NCI-H2081 treated with DMSO at 0.1 percent for 48 hours (cell line): ENCODE data around the gene FAM3A.
"Not testable (repeated sequence)": the region's sequence is repeated elsewhere in the genome, so short reads cannot be mapped to it uniquely, and the experiment has no call there.

Source experiments
- DNase-seq: peaks from one replicate; lab custom pipeline; 2025; lab: John Stamatoyannopoulos, UW

FAM3A gene

DNA sequence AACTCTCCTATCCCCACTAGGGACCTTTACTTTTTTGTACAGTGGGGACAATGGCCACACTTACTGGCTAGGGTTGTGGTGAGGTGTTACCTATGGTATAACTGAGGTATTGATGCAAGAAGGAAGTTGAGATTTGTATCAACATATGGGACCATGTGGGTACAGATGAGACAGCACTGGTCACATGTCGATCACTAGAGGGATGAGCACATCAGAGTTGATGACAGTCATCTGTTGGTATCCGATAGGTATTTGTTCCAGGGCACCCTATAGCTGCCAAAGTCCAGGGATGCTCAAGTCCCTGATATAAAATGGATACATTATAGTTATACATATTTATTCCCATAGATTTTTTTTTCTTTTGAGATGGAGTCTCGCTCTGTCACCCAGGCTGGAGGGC, 13.0 kb downstream of the FAM3A start:
- DNase-seq: no peak

GRCh38 chrX:154502098-154502497, 13.9 kb downstream of the FAM3A start:
- DNase-seq: no peak

GRCh38 chrX:154501423-154501822, 14.6 kb downstream of the FAM3A start:
- DNase-seq: not testable (repeated sequence)

- not testable (repeated sequence) for DNase-seq
These were observed 19.4 kb downstream of the FAM3A start for GRCh38 chrX:154496591-154497137.

DNA sequence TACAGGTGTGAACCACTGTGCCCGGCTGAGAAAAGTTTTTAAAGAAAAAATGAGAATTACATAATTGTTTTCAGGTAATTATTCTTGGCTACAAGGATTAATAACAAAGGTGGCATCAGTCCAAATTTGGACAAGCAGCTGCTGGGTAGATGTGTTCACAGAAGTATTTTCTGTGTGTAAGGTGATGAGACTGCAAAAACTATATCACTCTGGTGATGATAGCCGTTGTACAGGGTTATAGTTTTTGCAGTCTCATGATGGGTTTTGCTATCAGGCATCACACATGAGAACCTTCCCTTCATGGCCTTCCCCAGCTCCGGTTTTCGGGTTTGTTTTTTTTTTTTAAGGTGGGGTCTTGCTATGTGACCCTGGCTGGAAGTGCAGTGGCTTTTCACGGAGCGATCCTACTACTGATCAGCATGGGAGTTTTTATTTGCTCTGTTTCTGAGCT, 20.5 kb downstream of the FAM3A start:
- DNase-seq: no peak

DNA sequence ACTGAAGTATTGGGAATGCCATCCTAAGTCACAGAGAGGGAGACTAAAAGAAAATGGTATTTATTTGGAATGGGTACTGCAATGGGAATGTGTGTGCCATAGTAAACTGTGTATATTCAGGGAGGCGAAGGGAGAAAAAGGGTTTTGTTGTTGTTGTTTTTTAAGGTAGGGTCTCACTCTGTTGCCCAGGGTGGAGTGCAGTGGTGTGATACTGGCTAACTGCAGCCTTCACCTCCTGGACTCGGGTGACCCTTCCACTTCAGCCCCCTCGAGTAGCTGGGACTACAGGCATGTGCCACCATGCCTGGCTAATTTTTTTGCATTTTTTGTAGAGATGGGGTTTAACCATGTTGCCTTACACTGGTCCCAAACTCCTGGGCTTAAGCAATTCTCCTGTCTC, 21.3 kb downstream of the FAM3A start:
- no peak for DNase-seq

- DNase-seq: peak; percentile 24
These were observed 25.5 kb downstream of the FAM3A start, which contains the start of gene SLC10A3 for GRCh38 chrX:154490414-154491083. Gene SLC10A3 (minus strand): TSS chrX:154490629. CDS start chrX:154488940, 1,689 bp downstream.

DNA sequence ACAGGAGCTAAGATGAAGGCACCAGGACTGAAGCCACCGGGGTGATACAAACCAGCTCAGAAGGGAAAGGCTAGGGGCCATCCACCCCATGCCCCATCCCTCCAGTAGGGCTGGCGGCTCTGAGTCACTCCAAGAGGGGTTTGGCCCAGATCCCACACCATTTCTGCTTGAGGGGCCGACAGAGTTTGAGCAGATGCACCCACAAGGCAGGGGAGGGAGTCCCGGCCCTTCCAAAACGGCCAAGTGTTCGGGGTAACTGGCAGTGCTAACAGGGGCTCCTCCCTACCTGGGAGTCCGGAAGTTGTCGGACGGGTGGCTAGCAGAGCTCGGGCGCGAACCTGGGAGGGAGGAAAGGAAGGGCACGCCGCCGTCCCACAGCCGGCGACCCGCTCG, 26.0 kb downstream of the FAM3A start:
- DNase-seq: no peak

DNA sequence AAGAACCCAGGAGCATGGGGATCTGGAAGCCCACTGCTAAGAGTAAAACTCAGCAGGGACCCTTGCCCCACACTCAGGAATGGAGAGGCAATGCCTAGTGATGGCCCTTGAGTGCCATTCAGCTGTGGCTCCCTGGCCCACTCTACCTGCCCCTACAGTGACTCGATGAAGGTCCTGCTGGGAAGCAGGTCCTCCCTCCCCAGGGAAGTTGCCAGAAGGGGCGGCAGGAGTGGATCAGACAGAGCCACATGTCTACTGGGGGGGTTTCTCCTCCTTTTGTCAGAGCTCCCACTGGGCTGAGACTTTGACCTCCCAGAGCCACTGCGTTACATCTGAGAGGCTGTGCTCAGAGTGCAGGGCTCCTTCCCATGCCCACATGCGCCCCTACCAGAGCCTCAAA, 26.9 kb downstream of the FAM3A start:
- DNase-seq: no peak

GRCh38 chrX:154488336-154489075, 27.5 kb downstream of the FAM3A start:
- DNase-seq: no peak

- DNase-seq: no peak
These were observed 28.3 kb downstream of the FAM3A start for GRCh38 chrX:154487518-154488290.

DNA sequence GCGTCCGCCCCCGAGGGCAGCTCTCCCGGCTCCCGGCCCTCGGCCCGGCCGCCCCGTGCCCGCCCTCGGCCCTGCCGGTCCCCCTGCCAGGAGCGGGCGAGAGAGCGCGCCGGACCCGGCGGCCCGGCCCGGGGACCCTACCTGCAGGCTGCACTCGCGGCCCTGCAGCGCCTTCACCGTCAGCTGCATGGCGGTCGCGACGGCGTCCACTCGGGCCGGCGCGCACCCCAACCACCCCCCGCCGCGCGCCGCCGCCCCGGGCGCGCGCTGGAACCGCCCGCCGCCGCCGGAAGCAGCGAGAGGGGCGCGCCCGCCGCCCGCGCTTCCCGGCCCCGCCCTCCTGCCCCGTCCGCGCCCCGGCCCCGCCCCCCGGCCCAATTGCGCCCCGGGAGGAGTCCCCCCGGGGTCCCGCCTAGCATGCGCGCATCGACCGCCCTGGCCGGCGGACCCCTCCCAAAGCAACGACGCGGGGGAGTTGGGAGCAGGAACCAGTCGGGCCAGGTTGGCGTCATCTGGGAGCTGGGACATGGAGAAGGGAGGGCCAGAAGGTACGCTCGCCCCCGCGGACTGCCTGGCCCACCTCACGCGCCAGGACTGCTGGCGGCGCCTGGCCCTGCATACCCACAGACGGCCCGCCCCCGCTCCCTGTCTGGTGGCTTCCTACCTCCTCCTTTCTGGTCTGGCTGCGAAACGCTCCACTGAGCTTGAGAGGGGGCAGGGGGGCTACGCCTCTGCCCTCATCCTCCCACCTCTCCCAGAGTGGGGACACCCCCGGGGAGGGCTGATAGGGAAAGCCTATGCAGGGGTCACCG, 29.4 kb downstream of the FAM3A start, which contains the start of gene UBL4A:
UBL4A (minus strand) TSS at position 220 of the 812 bp plus-strand sequence; CDS start at position 189, 31 bp downstream.
- DNase-seq: no peak

GRCh38 chrX:154486052-154486395, 30.0 kb downstream of the FAM3A start:
- DNase-seq: no peak

DNA sequence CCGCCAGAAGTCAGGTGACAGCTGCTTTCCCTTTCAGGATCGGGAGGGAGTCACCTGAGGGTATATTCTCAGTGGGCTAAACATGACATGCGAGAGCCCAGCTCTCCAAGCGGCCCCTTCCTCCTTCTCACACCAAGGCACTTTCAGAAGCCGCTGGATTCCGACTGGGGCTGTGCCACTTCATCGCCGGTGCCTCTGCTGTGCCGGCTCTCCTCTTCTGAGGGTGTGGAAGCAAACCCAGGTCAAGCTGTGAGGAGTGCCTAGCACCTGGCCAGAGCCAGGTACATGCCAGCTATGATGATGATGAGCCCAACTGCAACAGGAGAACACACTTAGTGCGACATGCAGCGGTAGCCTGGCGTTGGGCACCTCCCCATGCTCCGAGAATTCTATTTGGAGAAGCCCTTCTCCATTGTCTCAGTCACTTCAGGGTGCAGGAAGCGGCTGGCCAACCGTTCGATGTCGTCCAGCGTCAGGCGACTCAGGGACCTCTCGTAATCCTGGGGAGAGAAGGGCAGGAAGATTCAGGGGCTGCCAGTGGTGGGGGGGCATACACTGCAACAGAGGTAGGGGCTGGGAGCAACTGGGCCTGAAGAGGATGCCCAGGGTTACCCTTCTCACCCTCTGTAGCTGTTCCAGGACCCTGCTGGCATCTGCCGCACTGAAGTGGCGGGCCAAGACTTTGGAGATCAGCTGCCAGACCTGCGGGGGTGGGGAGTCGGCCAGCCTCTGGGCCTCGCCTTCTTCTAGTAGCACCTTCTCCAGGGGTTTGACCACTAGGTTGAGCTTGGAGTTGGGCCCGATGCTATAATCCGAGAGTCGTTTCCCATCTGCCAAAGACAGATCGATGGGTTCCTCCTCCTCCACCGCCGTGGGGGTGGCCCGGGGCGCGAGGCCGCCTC, 30.6 kb downstream of the FAM3A start:
- DNase-seq: no peak

GRCh38 chrX:154484255-154485149, 31.5 kb downstream of the FAM3A start:
- no peak for DNase-seq

DNA sequence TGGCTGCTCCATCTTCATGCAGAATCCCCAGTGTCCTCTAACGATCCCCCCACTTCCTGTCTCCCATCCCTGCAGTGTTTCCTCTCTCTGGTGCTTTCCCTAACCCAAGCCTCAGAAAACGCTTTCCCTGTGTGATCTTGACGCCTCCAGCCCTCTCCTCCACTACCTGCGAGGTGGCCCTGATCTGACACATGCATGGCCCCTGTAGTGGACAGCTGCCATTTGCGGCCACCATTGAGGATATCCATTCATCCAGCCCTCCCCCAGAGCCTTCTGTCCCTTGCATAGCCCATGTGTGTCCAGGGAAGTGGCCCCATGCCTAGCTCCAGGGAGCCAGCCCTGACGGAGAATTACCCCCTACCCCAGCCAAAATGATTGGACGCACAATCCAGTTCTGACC, 32.7 kb downstream of the FAM3A start:
- no peak for DNase-seq

DNA sequence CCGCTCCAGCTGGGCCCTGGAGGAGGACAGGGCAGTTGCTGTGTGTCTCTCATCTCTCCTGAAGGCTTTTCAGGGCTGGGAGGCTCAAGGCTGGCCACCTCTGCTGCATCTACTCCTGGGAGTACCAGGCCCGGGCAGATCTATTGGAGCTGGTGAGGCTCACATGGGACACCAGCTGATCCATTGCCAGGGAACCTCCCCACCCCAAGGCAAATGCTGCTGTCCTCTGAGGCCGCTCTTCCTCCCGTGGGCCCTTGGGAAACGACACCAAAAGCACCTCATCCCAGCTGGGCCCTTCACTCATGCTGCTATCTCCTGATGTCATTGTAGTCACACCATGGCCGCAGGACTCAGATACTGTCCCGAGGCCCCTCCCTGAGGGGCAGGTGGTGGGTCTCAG, 33.2 kb downstream of the FAM3A start:
- DNase-seq: no peak

GRCh38 chrX:154481911-154482601, 34.0 kb downstream of the FAM3A start:
- DNase-seq: no peak

DNA sequence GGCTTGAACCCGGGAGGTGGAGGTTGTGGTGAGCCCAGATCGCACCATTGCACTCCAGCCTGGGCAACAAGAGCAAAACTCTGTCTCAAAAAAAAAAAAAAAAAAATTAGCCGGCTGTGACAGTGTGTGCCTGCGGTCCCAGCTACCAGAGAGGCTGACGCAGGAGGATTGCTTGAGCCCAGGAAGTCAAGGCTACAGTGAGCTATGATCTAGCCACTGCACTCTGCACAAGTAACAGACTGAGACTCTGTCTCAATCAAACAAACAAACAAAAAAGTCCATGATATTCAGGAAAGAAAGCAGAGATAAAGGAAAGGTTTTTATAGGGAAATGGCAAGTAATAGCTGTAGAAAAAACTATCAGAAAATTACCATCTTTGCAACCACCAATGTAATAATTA, 34.8 kb downstream of the FAM3A start:
- no peak for DNase-seq
